Medulla oblongata (tissue), 1 donor: ENCODE results near the gene KCNRG.
"Not testable (repeated sequence)": the region's sequence is repeated elsewhere in the genome, so short reads cannot be mapped to it uniquely, and the experiment has no call there.

Experiments used
- DNase-seq: peaks from one replicate; pipeline ENCODE4 v3.0.0-alpha.2; 2015; ENCODE audit errors: extremely low spot score

Gene KCNRG, protein sequence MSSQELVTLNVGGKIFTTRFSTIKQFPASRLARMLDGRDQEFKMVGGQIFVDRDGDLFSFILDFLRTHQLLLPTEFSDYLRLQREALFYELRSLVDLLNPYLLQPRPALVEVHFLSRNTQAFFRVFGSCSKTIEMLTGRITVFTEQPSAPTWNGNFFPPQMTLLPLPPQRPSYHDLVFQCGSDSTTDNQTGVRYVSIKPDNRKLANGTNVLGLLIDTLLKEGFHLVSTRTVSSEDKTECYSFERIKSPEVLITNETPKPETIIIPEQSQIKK

DNA sequence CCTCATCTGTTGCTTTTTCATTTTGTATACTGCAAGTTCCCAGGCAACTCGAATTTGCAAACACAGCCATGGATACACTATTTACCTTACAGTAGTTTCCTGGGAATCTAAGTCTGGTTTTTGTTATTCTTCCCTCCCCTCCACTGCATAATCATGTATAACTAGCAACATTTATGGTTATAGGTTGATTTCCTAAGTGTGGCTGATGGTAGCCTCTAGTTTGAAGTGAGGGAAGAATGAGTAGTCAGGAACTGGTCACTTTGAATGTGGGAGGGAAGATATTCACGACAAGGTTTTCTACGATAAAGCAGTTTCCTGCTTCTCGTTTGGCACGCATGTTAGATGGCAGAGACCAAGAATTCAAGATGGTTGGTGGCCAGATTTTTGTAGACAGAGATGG lies at the start of gene KCNRG:
KCNRG (plus strand) TSS at position 187 of the 400 bp plus-strand sequence; CDS start at position 237, 50 bp downstream.
- DNase-seq, result no peak

DNA sequence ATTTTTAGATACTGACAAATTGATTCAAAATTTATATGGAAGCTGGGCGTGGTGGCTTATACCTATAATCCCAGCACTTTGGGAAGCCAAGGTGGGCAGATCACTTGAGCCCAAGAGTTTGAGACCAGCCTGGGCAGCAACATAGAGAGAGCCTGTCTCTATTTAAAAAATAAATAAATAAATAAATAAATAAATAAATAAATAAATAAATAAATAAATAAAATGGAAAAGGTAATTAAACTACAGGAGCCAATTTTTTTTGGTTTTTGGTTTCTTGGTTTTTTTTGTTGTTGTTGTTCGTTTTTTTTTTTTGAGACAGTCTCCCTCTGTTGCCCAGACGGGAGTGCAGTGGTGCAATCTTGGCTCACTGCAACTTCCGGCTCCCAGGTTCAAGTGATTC lies 47.8 kb upstream of the KCNRG start:
- no peak for DNase-seq

DNA sequence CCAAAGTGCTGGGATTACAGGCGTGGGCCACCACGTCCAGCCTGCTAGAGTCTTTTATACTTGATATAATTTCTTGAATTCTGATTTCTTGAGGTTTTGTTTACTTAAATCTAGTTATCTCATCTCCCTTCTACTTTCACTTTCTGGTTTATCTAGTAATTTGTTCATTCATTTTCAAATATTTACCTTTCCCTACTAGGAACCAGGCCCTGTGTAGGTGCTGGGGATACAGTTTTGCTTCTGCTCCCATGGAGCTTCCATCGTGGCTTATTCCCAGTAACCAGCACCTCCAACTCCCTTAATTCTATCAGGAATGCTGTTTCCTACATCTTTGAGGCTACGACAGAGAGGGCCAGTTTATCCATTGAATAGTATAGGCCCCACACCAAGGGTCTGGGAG lies 42.5 kb upstream of the KCNRG start:
- no peak for DNase-seq

DNA sequence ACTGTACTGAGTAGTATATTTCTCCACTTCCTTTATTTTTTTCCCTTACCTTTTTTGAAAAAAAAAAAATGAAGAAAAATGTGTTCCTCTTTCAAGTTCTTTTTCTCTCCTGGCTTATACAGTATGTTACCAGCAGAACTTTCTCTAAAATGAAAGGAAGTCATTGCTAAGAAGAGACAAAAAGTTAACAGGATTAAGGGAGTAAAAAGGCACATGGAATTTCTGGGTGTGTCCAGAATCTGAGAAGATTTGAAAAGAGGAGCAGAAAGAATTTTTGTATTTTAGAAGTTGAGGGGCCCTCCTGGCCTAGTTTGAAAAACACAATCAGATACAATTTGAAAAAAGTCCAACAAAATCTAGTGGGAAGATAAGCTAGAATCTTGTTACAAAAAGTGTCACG lies 39.4 kb upstream of the KCNRG start:
- no peak for DNase-seq

DNA sequence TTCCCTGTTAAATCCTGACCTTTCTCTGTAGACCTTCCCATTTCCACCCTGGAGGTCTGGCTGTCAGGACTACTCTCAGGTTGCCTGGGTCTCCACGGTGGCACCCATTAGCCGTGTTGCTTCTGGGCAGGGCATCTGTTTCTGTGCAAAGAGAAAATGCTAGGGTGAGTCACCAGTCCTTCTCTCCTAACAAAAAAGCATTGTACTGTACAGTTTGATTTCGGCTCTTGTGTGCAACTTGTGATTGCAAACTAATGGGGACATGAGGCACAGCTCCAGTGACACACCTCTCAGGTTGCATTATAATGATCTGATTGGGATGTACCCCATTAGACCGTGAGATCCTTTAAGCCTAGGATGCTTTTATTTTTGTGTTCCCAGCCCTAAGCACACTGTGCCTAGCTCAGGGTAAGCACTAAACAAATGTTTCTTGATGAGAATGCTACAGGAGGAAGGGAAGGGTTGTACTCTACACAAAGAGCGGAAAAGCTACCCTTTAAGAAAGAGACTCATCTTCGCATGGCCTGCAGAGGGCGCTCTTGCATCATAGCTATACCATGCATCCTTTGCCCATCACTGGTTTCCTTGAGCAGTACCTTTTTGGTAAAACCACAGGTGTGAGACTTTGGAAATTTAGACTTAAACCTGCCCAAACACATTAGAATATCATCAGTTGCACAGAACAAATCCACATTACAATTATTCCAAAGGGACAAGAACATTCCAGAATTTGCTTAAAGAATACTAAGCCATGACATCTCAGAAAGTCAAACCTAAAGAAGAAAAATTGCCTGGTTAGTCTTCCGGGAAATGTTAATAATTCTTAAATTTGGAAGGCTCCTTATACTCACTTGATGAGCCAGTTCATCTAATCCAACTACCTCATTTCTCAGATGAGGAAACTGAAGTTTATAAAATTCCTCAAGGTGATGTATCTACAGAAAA lies 38.7 kb upstream of the KCNRG start:
- peak; percentile 90 for DNase-seq

DNA sequence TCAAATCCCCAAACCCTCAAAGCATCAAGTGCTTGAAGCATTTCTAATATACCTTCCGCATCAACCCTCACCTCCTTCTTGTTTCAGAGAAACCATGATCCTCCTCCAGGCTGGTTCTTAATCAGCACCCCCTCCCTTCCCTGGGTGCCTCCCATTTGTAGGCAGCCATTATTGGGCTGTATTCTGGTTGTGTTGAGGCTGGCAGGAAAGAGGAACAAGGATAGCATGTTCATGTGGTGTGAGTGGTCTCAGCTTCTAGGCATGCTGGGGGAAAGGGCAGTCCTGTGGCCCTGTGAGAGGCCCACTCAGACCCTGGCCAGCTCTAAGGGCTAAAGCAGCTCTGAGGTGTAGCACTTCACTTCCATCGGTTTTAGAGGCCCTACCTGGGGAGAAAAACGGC lies 37.3 kb upstream of the KCNRG start:
- no peak for DNase-seq

DNA sequence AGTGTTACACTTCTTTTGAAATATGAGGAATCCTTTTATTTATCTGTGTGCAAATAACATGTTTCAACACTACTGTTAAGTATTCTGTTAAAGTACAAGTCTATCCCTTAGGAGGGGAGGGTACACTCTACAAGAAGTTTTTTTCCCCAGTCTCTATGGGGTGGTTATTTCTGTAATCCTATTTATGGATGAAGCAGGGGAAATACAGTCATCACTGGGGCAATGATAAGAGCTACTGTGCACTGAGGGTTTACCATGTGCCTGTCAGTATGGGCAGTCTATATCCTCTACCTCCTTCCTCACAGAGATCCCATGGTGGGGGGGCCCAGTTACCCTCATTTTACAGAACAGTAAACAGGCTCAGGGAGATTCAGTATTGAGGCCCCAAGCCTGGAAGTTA lies 35.0 kb upstream of the KCNRG start:
- DNase-seq, result no peak

DNA sequence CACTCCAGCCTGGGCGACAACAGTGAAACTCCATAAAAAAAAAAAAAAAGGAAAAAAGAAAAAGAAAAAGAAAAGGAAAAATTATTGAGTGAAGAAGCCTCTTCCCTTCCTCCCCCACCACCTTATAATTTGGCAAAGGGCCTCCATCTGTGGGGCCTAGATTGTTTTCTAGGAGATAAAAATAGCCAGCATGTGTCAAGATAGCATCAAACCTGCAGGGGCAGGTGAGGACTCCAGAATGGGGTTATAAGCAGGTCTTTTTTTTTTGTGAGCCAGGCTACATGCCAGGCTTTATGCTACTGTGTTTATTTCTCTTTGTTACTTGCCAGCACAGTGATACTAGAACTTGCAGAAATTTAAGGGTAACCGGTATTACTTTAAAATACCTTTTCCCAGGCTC lies 30.1 kb upstream of the KCNRG start:
- no peak for DNase-seq

DNA sequence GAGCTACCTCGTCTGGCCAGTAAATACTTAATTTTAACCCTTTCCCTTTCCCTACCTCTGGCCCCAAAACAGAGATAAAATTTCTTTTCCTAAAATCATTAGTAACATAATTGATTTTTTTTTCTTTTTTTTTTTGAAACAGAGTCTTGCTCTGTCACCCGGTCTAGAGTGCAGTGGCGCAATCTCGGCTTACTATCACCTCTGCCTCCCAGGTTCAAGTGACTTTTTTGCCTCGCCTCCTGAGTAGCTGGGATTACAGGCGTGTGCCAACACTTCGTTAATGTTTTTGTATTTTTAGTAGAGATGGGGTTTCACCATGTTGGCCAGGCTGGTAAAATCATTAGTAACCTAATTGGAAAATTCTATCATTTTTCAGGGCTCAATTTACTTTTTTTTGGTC lies 28.8 kb upstream of the KCNRG start:
- DNase-seq, result no peak

DNA sequence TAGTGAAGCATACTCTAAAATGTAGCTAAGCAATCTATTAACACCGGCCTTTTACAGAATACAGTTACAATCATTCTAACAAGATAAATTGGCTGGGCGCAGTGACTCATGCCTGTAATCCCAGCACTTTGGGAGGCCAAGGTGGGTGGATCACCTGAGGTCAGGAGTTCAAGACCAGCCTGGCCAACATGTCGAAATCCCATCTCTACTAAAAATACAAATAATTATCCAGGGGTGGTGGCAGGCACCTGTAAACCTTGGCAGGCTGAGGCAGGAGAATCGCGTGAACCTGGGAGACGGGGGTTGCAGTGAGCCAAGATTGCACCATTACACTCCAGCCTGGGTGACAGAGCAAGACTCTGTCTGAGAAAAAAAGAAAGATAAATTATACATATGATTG lies 24.6 kb upstream of the KCNRG start:
- DNase-seq, result not testable (repeated sequence)

DNA sequence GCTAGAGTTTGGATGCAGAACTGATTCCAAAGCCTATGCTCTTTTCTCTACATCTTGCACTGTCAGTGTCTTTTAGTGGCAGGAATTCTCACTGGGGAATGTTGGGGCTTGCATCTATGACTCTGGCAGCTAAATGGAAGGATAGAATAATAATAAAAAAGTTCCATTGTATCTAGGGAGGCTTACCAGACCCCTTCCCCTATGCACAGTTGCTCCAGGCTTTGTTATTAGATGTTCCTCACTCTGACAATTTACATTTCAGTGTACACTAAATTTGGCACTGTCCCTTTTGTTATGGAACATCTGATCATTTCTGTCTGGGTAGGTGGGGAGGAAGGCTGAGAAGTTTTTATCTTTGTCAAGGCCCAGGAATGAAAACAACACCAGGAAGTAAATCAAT lies 22.1 kb upstream of the KCNRG start:
- no peak for DNase-seq

DNA sequence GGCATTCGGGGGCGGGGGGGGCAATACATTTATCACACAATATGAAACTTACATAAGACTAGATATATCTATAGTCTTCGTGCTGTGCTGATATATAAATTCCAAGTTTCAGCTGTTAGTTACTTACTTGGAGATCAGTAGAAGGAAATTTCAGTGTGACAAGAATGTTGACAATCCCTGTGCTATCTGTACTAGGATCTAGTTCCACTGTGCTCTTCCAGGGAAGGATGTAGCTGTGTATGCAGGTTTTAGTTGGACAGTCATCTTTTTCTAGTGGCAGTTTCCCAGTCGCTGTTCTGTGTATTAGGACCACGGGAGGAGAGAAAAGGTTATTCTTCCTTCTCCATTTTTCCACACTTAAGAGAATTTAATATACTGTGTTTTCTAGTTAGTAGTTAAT lies 21.6 kb upstream of the KCNRG start:
- DNase-seq, result no peak

DNA sequence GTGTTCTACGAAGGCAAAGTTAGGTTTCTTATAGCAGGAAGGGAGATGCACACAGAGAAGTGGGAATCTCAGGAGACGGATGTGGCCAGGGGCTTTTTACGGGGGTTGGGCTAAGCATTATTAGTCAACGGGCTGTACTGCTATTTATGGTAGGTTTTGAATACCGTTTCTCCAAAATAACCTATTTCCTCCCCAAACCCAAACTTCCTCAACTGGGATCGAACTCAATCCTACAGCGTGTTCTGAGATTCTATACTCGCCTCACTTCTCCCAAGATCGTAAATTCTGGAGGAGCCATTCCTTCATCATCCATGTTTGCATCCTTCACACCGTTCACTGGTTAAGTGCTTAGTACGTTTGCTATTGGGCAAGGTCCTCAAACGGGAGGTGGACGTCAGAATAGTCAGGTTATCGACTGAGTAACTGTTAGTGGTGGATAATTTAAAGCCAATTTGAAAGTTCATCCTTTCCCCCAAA lies 19.6 kb upstream of the KCNRG start:
- no peak for DNase-seq

DNA sequence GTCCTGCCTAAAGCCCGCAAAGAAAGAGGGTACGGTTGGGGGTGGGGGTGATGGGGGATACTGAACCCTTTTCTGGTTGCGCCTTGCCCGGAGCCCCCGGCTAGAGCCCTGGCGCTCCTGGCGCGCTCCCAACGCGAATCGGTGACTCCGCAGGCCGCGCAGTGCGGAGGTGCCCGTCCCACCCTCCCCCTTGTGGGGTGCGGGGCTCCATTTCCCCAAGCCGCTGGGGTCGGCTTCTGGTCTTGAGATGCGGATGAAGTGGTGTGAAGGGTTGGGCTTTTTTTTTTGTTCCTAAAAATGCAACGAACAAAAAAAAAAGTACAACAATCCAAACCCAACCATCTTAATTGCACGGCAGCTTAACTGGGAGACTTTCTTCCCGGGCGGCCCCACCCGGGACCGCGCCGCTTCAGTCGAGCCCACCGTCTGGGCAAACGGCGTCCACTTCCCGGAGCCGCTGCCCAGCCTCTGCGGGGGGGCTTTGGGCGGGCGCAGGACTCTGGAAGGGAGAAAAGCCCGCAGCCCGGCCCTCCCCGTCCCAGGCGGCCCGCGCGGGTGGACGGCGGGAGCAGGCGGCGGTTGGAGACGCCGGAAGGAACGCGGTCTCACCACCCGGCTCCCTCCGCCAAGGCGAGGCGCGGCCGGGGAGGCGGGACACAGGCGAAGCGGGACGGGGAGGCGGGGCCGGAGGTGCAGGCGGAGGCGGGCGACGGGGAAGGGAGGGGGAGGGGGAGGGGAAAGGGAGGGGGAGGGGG lies 18.9 kb upstream of the KCNRG start:
- peak; percentile 91 for DNase-seq

DNA sequence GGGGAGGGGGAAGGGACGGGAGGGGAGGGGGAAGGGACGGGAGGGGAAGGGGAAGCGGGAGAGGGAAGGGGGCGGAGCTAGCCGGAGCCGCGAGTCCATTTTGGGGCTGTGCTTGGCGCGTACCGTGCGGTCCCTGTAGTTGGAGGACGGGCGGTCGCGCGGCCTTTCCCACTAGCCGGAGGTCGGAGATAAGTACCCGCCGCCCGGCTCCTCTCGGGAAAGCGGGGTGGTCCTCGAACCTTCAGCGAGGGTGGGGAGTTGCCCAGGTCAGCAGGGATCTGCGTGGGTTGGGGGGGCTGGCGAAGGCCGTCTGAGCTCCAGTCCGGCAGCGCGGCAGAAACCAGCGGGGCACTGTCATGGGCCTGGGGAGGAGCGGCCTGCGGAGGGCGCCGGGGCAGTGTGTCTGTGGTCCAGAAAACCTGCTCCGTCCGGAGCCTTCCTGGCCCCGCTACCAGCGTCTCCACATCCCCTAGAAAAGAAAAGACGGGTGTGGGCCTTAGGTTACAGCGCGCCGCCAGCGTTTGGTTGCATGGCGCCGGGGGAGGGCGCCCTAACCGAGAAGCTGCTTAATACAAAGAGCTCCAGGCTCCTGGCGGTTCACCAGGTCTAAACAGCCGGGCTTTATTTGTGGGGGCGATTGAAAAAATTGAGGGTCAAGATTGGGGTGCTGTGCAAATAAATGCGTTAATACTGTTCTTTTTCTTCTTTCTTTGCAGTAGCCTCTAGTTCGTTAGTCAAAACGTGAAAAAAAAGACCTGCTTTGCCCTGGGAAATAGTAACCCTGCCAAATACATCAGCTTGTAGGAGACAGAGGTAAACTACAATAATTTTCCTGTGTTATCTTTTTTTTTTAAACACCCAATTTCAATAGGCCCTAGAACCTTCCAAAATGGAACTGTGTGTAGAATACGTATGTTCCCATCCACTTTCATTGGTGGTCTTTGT lies 18.0 kb upstream of the KCNRG start, which contains the start of gene TRIM13:
TRIM13 (plus strand) TSS at position 92 of the 945 bp plus-strand sequence. CDS start 14,899 bp downstream, outside the sequence.
- DNase-seq, result peak; percentile 97

DNA sequence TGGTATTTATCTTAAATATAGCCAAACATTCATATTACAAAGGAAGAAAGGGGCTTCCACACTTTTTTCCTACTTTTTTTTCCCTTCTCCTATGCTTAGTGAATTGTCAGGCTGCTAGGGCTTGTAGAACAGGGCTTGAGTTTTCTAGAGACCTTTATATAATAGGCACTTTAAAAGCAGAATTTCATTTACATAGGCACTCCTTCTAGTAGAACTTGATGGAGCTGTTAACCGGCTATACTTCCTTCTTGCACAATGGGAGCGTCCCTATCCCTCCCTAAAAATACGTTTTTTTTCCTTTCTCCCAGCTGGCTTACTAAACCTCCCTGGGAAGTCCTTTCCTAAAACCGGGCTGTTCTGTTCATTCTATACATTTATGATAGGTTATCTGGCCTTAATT lies 17.3 kb upstream of the KCNRG start:
- peak; percentile 22 for DNase-seq

DNA sequence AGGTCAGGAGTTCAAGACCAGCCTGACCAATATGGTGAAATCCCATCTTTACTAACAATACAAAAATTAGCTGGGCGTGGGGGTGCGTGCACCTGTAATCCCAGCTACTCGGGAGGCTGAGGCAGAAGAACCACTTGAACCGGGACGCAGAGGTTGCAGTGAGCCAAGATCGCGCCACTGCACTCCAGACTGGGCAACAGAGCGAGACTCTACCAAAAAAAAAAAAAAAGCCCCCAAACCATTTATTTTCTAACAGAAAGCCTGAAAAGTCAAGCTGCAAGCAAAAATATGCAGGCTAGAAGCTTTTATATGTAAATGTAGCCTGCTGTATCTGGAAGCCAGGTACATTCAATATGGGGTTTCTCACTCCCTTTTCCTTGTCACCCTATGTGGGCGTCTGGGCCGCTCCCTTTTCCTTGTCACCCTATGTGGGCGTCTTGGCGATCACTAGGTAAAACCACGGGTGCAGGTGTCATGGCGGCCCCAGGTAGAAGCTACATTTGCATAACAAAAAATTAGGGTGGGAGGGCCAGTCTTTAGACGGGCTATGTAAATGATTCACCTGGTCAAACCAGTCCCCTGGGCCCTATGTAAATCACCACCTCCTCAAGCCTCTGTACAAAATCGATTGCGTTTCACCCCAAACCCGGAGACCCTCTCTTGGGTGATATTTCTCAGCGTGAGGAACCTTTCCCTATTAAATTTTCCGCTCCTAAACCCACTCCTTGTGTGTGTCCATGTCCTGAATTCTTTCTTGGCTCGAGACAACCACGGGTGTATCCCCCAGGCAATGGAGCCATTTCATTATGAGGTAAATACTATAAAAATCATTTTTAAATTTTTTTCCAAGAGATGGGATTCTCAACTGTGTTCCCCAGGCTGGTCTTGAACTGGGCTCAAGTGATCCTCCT lies 16.3 kb upstream of the KCNRG start:
- DNase-seq, result no peak

DNA sequence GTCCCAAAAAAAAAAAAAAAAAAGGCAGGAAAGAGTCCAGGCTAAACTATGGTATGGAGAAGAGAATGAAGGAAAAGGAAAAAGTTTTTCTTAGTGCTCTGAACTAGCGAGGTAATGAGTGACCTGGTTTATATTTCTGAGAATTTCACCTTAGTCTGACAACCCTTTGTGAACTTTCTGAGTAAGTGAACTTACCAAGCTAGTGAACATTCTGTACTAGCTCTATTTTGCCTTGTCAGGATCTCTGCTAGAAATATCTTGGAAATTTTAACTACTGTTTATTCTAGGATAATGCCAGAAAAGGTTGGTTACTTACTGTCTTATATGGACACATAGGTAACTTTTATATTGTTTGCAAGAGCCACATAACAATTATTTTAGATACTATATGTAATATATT lies 14.0 kb upstream of the KCNRG start:
- DNase-seq, result no peak

DNA sequence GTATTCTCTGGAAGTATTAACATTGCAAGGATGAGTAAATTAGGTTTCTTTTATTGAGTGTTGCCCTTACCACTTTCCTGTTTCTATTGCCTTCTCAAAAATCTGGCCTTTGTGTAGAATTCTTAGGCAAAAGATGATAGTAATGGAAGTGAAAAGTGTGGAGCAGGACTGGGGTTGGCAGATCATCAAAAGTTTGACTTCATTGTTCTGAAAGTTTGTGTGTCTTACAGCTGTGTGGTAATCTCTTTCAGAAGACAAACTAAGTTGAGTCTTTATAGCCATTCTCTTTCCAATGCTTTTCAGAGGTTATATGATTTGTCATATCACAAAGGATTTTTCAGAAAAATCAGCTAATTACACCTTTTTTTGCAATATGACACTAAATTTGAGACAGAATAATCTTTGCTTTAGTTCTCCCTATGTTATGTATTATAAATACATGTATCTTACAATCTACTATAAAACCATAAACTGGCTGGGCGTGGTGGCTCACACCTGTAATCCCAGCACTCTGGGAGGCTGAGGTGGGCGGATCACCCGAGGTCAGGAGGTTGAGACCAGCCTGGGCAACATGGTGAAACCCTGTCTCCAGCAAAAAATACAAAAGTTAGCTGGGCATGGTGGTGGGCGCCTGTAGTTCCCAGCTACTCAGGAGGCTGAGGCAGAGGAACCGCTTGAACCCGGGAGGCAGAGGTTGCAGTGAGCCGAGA lies 8.7 kb upstream of the KCNRG start:
- no peak for DNase-seq
